Measurements from ENCODE around the gene CEP70.

CEP70 gene

GRCh38 chr3:138642226-138642926, 48.3 kb upstream of the CEP70 start:
- no peak for ATAC-seq
- TF ChIP-seq TOX (CRISPR knock-in tag; IDR thresholded peaks at IDR 0.05; ENCODE audit: borderline replicate concordance) (no peak), ESRRG (CRISPR knock-in tag; IDR thresholded peaks at IDR 0.05) (no peak), PPARA (CRISPR knock-in tag; IDR thresholded peaks at IDR 0.05; ENCODE audit: borderline replicate concordance) (no peak), ZNF70 (CRISPR knock-in tag; IDR thresholded peaks at IDR 0.05) (no peak), CSRNP3 (CRISPR knock-in tag; IDR thresholded peaks at IDR 0.05) (no peak), PATZ1 (CRISPR knock-in tag; IDR thresholded peaks at IDR 0.05; ENCODE audit: borderline replicate concordance) (no peak), ZC3H10 (CRISPR knock-in tag; IDR thresholded peaks at IDR 0.05) (no peak), OSR1 (CRISPR knock-in tag; IDR thresholded peaks at IDR 0.05) (no peak), TCF4 (CRISPR knock-in tag; IDR thresholded peaks at IDR 0.05; ENCODE audit: borderline replicate concordance) (no peak), ZFP30 (CRISPR knock-in tag; IDR thresholded peaks at IDR 0.05) (no peak), BACH2 (CRISPR knock-in tag; IDR thresholded peaks at IDR 0.05; ENCODE audit: borderline replicate concordance) (no peak), ISL1 (CRISPR knock-in tag; IDR thresholded peaks at IDR 0.05) (no peak), POU6F1 (CRISPR knock-in tag; IDR thresholded peaks at IDR 0.05; ENCODE audit: borderline replicate concordance, low read depth) (no peak), ZFP3 (CRISPR knock-in tag; IDR thresholded peaks at IDR 0.05) (no peak)
- TF ChIP-seq, protein P1, sequence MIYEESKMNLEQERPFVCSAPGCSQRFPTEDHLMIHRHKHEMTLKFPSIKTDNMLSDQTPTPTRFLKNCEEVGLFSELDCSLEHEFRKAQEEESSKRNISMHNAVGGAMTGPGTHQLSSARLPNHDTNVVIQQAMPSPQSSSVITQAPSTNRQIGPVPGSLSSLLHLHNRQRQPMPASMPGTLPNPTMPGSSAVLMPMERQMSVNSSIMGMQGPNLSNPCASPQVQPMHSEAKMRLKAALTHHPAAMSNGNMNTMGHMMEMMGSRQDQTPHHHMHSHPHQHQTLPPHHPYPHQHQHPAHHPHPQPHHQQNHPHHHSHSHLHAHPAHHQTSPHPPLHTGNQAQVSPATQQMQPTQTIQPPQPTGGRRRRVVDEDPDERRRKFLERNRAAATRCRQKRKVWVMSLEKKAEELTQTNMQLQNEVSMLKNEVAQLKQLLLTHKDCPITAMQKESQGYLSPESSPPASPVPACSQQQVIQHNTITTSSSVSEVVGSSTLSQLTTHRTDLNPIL (CRISPR knock-in tag; IDR thresholded peaks at IDR 0.05; ENCODE audit: low read depth), result no peak

- ATAC-seq, result no peak
- TF ChIP-seq CSRNP3 (CRISPR knock-in tag; IDR thresholded peaks at IDR 0.05), result no peak
- no peak for TF ChIP-seq CSDC2 (CRISPR knock-in tag; IDR thresholded peaks at IDR 0.05)
- TF ChIP-seq ZFP3 (CRISPR knock-in tag; IDR thresholded peaks at IDR 0.05), result no peak
- TF ChIP-seq PATZ1 (CRISPR knock-in tag; IDR thresholded peaks at IDR 0.05; ENCODE audit: borderline replicate concordance), result no peak
- no peak for TF ChIP-seq OSR1 (CRISPR knock-in tag; IDR thresholded peaks at IDR 0.05)
- no peak for TF ChIP-seq ZNF8 (CRISPR knock-in tag; IDR thresholded peaks at IDR 0.05)
- TF ChIP-seq BACH2 (CRISPR knock-in tag; IDR thresholded peaks at IDR 0.05; ENCODE audit: borderline replicate concordance), result no peak
- TF ChIP-seq ZNF565 (CRISPR knock-in tag; conservative IDR thresholded peaks at IDR 0.05; ENCODE audit: low read depth), result no peak
- no peak for TF ChIP-seq ZC3H10 (CRISPR knock-in tag; IDR thresholded peaks at IDR 0.05)
- TF ChIP-seq TCF4 (CRISPR knock-in tag; IDR thresholded peaks at IDR 0.05; ENCODE audit: borderline replicate concordance), result no peak
- TF ChIP-seq ZNF70 (CRISPR knock-in tag; IDR thresholded peaks at IDR 0.05), result no peak
- TF ChIP-seq TOX (CRISPR knock-in tag; IDR thresholded peaks at IDR 0.05; ENCODE audit: borderline replicate concordance), result no peak
- TF ChIP-seq ZFP30 (CRISPR knock-in tag; IDR thresholded peaks at IDR 0.05), result no peak
- no peak for TF ChIP-seq ESRRG (CRISPR knock-in tag; IDR thresholded peaks at IDR 0.05)
These were observed 46.5 kb upstream of the CEP70 start for GRCh38 chr3:138640537-138640936.

GRCh38 chr3:138638641-138639040, 44.6 kb upstream of the CEP70 start:
- no peak for ATAC-seq
- no peak for TF ChIP-seq CSDC2 (CRISPR knock-in tag; IDR thresholded peaks at IDR 0.05)
- TF ChIP-seq ZFP30 (CRISPR knock-in tag; IDR thresholded peaks at IDR 0.05), result no peak
- TF ChIP-seq BACH2 (CRISPR knock-in tag; IDR thresholded peaks at IDR 0.05; ENCODE audit: borderline replicate concordance), result no peak
- no peak for TF ChIP-seq OSR1 (CRISPR knock-in tag; IDR thresholded peaks at IDR 0.05)
- TF ChIP-seq, protein P1 (CRISPR knock-in tag; IDR thresholded peaks at IDR 0.05; ENCODE audit: low read depth), result no peak
- no peak for TF ChIP-seq ZFP3 (CRISPR knock-in tag; IDR thresholded peaks at IDR 0.05)
- no peak for TF ChIP-seq ZC3H10 (CRISPR knock-in tag; IDR thresholded peaks at IDR 0.05)
- no peak for TF ChIP-seq PATZ1 (CRISPR knock-in tag; IDR thresholded peaks at IDR 0.05; ENCODE audit: borderline replicate concordance)
- TF ChIP-seq TOX (CRISPR knock-in tag; IDR thresholded peaks at IDR 0.05; ENCODE audit: borderline replicate concordance), result no peak
- TF ChIP-seq PPARA (CRISPR knock-in tag; IDR thresholded peaks at IDR 0.05; ENCODE audit: borderline replicate concordance), result no peak
- no peak for TF ChIP-seq ISL1 (CRISPR knock-in tag; IDR thresholded peaks at IDR 0.05)
- TF ChIP-seq GLIS3 (CRISPR knock-in tag; IDR thresholded peaks at IDR 0.05), result no peak
- no peak for TF ChIP-seq ESRRG (CRISPR knock-in tag; IDR thresholded peaks at IDR 0.05)
- no peak for TF ChIP-seq ZNF565 (CRISPR knock-in tag; conservative IDR thresholded peaks at IDR 0.05; ENCODE audit: low read depth)
